GM12864 (cell line): ENCODE data around the gene CALCOCO1.
A peak's percentile ranks its signal among the peaks of the same experiment; 100 is the strongest.

Experiments used
- DNase-seq: peaks from one replicate; pipeline ENCODE4 v3.0.0-alpha.2; 2011; ENCODE audit warnings: low read depth
- H3K4me3 ChIP-seq: 2 replicates; pipeline ENCODE4 v1.5.1; 2011; ENCODE audit warnings: mild to moderate bottlenecking, low read depth, low read length, control low read depth
- TF ChIP-seq, protein P1 (sequence below): IDR thresholded peaks from 2 replicates; pipeline ENCODE4 v1.5.1; 2011; ENCODE audit warnings: low read depth, mild to moderate bottlenecking, moderate library complexity, low read length, control low read depth, inconsistent platforms; ENCODE audit errors: missing control alignments

CALCOCO1 gene

DNA sequence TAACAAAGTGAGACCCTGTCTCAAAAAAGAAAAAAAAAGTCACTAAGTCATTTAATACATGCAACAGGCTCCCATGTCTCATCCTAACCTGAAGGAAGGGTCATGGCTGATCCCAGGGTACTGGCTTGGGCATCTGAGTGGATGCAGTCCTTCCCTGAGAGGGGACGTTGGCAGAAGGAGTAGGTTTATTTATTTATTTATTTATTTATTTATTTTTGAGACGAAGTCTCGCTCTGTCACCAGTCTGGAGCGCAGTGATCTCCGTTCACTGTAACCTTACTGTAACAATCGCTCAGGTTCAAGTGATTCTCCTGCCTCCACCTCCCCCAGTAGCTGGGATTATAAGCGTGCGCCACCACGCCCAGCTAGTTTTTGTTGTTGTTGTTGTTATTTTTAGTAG, 7.2 kb upstream of the CALCOCO1 start:
- H3K4me3 ChIP-seq: no peak overlapping the region
- no peak for DNase-seq
- TF ChIP-seq, protein P1, sequence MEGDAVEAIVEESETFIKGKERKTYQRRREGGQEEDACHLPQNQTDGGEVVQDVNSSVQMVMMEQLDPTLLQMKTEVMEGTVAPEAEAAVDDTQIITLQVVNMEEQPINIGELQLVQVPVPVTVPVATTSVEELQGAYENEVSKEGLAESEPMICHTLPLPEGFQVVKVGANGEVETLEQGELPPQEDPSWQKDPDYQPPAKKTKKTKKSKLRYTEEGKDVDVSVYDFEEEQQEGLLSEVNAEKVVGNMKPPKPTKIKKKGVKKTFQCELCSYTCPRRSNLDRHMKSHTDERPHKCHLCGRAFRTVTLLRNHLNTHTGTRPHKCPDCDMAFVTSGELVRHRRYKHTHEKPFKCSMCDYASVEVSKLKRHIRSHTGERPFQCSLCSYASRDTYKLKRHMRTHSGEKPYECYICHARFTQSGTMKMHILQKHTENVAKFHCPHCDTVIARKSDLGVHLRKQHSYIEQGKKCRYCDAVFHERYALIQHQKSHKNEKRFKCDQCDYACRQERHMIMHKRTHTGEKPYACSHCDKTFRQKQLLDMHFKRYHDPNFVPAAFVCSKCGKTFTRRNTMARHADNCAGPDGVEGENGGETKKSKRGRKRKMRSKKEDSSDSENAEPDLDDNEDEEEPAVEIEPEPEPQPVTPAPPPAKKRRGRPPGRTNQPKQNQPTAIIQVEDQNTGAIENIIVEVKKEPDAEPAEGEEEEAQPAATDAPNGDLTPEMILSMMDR: no peak

DNA sequence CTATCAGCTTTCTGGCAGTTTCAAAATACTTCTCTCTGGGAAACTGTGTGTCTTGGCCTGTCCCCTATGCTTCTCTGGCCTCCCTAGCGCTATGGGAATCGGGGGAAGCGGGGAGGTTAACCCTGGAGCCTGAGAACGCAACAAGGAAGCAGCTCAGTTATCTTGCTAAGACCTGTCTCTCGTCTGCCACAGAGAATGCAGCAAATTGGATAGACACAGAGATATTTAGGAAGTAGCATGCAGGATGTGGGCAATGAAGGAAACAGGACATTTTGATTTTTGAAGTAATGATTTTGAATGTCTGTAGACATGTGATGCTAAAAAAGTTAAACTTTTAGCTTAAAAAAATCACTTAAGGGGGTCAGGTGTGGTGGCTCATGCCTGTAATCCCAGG, 6.6 kb upstream of the CALCOCO1 start:
- TF ChIP-seq, protein P1: no peak
- no peak for DNase-seq

DNA sequence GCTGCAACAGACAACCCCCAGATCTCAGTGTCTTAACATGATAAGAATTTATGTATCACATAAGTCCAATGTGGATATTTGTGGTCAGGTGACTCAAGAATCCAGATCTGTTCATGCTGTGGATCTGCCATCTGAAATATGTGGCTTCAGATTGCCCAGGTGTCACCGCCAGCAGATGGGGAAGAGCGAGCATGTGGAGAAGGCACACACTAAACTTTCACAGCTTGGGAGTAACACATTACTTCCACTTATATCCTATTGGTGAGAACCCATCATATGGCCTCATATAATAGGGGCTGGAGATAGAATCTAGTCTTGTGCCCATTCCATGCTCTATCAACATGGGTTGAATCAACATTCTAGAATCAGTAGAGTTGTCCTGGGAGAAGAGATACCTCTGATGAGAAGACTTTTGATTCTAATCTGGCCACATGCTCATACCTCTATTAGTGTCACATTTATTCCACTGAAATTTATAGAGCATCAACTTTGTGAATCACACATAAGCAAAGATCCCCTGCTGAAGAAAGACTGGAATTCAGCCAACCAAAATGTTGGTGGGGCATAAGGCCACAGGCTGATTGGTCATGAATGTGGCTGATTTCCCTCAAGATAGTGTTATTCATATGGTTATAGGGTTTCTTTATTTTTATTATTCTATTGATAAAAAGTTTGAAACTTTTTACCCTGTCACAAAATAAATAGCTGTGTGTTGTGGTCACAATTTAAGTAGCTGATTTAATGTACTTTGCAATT, 6.0 kb upstream of the CALCOCO1 start:
- TF ChIP-seq, protein P1: no peak
- DNase-seq: no peak
- H3K4me3 ChIP-seq: no peak overlapping the region

More for the DNA sequence above, 6.6 kb upstream of the CALCOCO1 start:
- no peak overlapping the region for H3K4me3 ChIP-seq

DNA sequence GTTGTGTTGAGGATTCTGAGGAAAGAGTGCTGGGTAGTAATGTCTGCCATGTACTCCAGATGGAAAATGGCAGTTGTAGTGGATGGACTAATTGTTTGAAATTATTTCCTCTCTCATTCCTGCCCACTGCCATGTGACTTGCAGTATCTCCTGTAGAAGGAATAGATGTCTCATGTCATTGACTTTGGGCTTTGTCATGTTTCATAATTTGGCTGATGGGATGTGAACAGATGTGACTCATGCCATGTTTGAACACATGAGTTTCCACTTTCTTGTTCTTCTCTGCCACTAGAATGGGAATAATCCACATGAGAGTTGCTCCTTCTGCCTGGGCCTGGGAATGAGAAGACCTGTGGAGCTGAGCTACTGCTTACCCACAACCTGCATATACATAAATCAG, 2.4 kb upstream of the CALCOCO1 start:
- TF ChIP-seq, protein P1: no peak
- H3K4me3 ChIP-seq: no peak overlapping the region
- DNase-seq: no peak

DNA sequence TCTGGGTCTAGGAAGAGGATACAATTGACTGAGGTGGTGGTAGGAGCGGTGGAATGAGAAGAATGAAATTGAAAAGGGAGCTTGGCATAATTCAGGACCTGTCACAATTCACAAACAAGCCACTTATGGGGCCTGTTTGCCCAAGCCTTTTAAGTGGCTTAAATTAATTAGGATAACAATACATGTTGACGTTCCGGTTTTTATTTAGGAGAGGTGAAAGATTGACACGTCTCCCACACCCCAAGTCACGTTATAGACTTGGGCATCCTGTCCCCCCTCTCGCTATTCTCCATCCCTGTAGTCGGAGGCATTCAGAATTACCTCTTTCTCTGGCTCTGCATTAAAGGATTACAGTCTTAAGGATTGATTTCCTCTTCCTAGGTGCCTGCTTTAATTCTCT, 954 bp upstream of the CALCOCO1 start:
- DNase-seq: no peak
- TF ChIP-seq, protein P1: no peak
- peak overlapping the region; percentile 61; the same call in 1 of the 2 replicates for H3K4me3 ChIP-seq

DNA sequence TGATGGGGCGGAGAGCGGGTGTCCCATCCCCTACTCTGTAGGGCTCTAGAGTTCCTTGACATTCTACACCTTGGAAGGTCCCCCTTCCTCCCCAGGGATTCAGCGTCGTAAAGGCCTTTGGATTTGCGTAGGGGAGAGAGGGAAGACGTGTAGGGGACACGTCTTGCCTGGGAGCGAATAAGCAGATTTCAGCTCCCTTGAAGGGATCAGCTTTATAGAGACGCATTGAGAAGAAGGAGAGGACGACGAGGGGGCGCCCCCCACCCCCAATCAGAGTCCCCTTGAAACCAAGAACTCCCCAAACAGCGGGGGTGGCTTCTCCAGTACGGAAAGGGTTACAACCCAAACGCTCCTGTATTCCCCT, 324 bp downstream of the CALCOCO1 start:
- TF ChIP-seq, protein P1: no peak
- H3K4me3 ChIP-seq: peak overlapping the region; percentile 70
- DNase-seq: no peak

DNA sequence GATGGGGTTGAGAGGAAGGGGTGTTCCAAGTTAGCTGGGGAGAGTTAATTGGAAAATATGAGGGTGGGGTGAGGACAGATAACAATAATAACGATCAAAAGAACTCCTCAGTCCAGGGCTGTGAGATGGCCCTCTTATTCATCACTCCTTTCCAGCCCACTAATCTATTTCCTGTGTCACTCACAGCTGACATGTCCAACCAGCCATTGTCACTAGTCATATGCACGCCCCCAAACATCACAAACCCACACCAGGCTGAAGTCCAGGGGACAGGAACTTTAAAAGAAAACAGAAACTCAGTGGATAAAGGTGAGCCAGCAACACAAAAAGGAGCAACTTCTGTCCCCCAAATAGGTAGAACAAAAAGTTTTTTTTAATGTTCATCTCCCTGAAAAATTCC, 911 bp downstream of the CALCOCO1 start:
- TF ChIP-seq, protein P1: no peak
- DNase-seq: no peak
- peak overlapping the region; percentile 70; the same call in 1 of the 2 replicates for H3K4me3 ChIP-seq
